Suprapubic skin (tissue), 3 donors: ENCODE results near the gene JUP.

Experiments used
- CTCF ChIP-seq, 2 donors: fragments of 200-600 bp in 1 of 2; fragments of 450-650 bp in 1 of 2; sonication (generic) in 1 of 2; IDR thresholded peaks; one replicate each; pipeline ENCODE4 v1.5.1; 2016 to 2019; ENCODE audit warnings: antibody characterized with exemption in 2 of 2, mild to moderate bottlenecking in 1 of 2, moderate library complexity in 1 of 2
- POLR2AphosphoS5 ChIP-seq, 3 donors: sonication (generic); formaldehyde crosslinking; IDR thresholded peaks; one replicate each; pipeline ENCODE4 v1.6.1; 2017; ENCODE audit warnings: antibody characterized with exemption in 3 of 3

- TF ChIP-seq CTCF (IDR thresholded peaks at IDR 0.05), result no peak
- no peak for TF ChIP-seq POLR2AphosphoS5 (IDR thresholded peaks at IDR 0.05)
Observed at GRCh38 chr17:41781404-41782110, 5.0 kb downstream of the JUP start.
